Measurements from ENCODE around the gene ZMAT5.

The ZMAT5 gene

GRCh38 chr22:29727131-29727523, 39.7 kb downstream of the ZMAT5 start:
- H3K27me3 ChIP-seq (ENCODE audit: control insufficient read depth, insufficient read depth, low read length) = peaks cover 48% of the 10 kb centered on the region
- H3K4me3 ChIP-seq (ENCODE audit: low read depth, low read length) = no peak overlapping the region
- H3K9me3 ChIP-seq (ENCODE audit: control insufficient read depth, insufficient read depth, low read depth, low read length) = no peaks in the 10 kb centered on the region
- no peak overlapping the region for H3K9ac ChIP-seq (ENCODE audit: low read length)
- H3K4me1 ChIP-seq (ENCODE audit: control insufficient read depth, insufficient read depth, low read length) = peaks cover 9% of the 10 kb centered on the region
- no peak overlapping the region for H3K27ac ChIP-seq (ENCODE audit: low read depth, low read length)
- no peaks in the 10 kb centered on the region for H3K36me3 ChIP-seq (ENCODE audit: control insufficient read depth, insufficient read depth, low read length)

DNA sequence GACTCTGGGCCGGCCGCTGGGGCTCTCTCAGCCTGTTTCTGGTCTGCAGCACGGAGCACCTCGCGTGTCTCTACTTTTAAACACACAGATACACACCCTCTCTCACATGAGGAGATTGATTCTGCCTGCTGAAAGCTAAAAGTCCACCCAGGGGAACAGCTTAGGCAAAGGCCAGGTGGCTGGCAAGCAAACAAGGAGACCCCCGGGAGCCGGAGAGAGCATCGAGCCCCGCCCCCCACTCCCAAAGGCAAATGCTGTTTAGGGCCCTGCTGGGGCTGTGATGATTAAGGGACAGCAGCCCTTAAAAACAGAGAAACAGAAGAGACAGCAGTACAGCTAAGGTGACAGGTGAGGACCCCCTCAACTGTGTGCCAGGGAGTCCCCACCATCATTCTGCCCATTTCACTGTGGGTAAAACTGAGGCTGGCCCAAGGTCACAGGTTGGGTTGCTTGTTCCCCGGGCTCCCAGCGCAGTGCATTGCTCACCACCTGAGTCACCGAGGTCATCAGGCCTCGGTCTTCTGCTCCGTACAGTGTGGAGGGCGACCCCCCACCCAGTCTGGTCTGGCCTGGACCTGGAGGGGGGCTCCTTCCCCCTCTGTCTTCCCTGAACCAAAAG, 40.2 kb downstream of the ZMAT5 start:
- peaks cover 9% of the 10 kb centered on the region for H3K4me1 ChIP-seq (ENCODE audit: control insufficient read depth, insufficient read depth, low read length)
- H3K36me3 ChIP-seq (ENCODE audit: control insufficient read depth, insufficient read depth, low read length) = no peaks in the 10 kb centered on the region
- H3K9me3 ChIP-seq (ENCODE audit: control insufficient read depth, insufficient read depth, low read depth, low read length) = no peaks in the 10 kb centered on the region
- H3K4me3 ChIP-seq (ENCODE audit: low read depth, low read length) = no peak overlapping the region
- H3K27me3 ChIP-seq (ENCODE audit: control insufficient read depth, insufficient read depth, low read length) = peaks cover 53% of the 10 kb centered on the region
- H3K9ac ChIP-seq (ENCODE audit: low read length) = no peak overlapping the region
- H3K27ac ChIP-seq (ENCODE audit: low read depth, low read length) = no peak overlapping the region

- Histone ChIP-seq H3K9ac (ENCODE audit: low read length) (no peak overlapping the region), H3K27ac (ENCODE audit: low read depth, low read length) (no peak overlapping the region), H3K4me3 (ENCODE audit: low read depth, low read length) (no peak overlapping the region), H3K27me3 (ENCODE audit: control insufficient read depth, insufficient read depth, low read length) (peaks cover 58% of the 10 kb centered on the region), H3K9me3 (ENCODE audit: control insufficient read depth, insufficient read depth, low read depth, low read length) (no peaks in the 10 kb centered on the region), H3K36me3 (ENCODE audit: control insufficient read depth, insufficient read depth, low read length) (no peaks in the 10 kb centered on the region), H3K4me1 (ENCODE audit: control insufficient read depth, insufficient read depth, low read length) (peaks cover 9% of the 10 kb centered on the region)
Observed at GRCh38 chr22:29726106-29726505, 40.7 kb downstream of the ZMAT5 start.

DNA sequence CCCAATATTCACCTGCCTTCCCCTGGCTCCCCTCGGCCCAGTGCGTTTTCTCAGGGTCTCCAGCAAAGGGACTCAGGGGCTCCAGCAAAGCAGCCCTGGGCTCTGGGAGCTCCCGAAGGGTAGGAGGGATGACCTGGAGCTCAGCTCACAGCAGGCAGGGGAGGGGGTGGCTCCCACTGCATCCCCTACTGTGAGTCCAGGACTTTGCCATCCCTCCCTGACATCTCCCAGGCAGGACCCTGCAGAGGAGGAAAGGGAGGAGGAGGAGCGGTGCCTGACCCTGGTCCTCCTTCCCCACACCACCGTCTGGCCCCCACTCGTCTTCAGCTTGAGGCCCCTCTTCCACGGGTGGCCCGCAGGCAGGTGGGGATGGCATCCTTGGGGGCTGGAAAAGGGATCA, 42.0 kb downstream of the ZMAT5 start:
- H3K4me1 ChIP-seq (ENCODE audit: control insufficient read depth, insufficient read depth, low read length) = peaks cover 9% of the 10 kb centered on the region
- no peaks in the 10 kb centered on the region for H3K9me3 ChIP-seq (ENCODE audit: control insufficient read depth, insufficient read depth, low read depth, low read length)
- H3K27me3 ChIP-seq (ENCODE audit: control insufficient read depth, insufficient read depth, low read length) = peaks cover 70% of the 10 kb centered on the region
- H3K36me3 ChIP-seq (ENCODE audit: control insufficient read depth, insufficient read depth, low read length) = no peaks in the 10 kb centered on the region
- H3K9ac ChIP-seq (ENCODE audit: low read length) = no peak overlapping the region
- no peak overlapping the region for H3K4me3 ChIP-seq (ENCODE audit: low read depth, low read length)
- H3K27ac ChIP-seq (ENCODE audit: low read depth, low read length) = no peak overlapping the region

- no peak overlapping the region for H3K27ac ChIP-seq (ENCODE audit: low read depth, low read length)
- H3K27me3 ChIP-seq (ENCODE audit: control insufficient read depth, insufficient read depth, low read length) = peaks cover 80% of the 10 kb centered on the region
- H3K36me3 ChIP-seq (ENCODE audit: control insufficient read depth, insufficient read depth, low read length) = no peaks in the 10 kb centered on the region
- no peaks in the 10 kb centered on the region for H3K9me3 ChIP-seq (ENCODE audit: control insufficient read depth, insufficient read depth, low read depth, low read length)
- H3K4me3 ChIP-seq (ENCODE audit: low read depth, low read length) = no peak overlapping the region
- H3K9ac ChIP-seq (ENCODE audit: low read length) = no peak overlapping the region
- H3K4me1 ChIP-seq (ENCODE audit: control insufficient read depth, insufficient read depth, low read length) = peaks cover 9% of the 10 kb centered on the region
Observed at GRCh38 chr22:29723766-29724165, 43.0 kb downstream of the ZMAT5 start.

- Histone ChIP-seq H3K4me1 (ENCODE audit: control insufficient read depth, insufficient read depth, low read length) (peaks cover 9% of the 10 kb centered on the region), H3K9ac (ENCODE audit: low read length) (no peak overlapping the region), H3K27me3 (ENCODE audit: control insufficient read depth, insufficient read depth, low read length) (peaks cover 92% of the 10 kb centered on the region), H3K4me3 (ENCODE audit: low read depth, low read length) (no peak overlapping the region), H3K36me3 (ENCODE audit: control insufficient read depth, insufficient read depth, low read length) (no peaks in the 10 kb centered on the region), H3K27ac (ENCODE audit: low read depth, low read length) (no peak overlapping the region), H3K9me3 (ENCODE audit: control insufficient read depth, insufficient read depth, low read depth, low read length) (no peaks in the 10 kb centered on the region)
Observed at GRCh38 chr22:29722587-29722986, 44.2 kb downstream of the ZMAT5 start.

GRCh38 chr22:29722151-29722550, 44.7 kb downstream of the ZMAT5 start:
- no peak overlapping the region for H3K9ac ChIP-seq (ENCODE audit: low read length)
- peaks cover 9% of the 10 kb centered on the region for H3K4me1 ChIP-seq (ENCODE audit: control insufficient read depth, insufficient read depth, low read length)
- H3K4me3 ChIP-seq (ENCODE audit: low read depth, low read length) = no peak overlapping the region
- no peaks in the 10 kb centered on the region for H3K9me3 ChIP-seq (ENCODE audit: control insufficient read depth, insufficient read depth, low read depth, low read length)
- H3K27me3 ChIP-seq (ENCODE audit: control insufficient read depth, insufficient read depth, low read length) = peaks cover 96% of the 10 kb centered on the region
- H3K27ac ChIP-seq (ENCODE audit: low read depth, low read length) = no peak overlapping the region
- H3K36me3 ChIP-seq (ENCODE audit: control insufficient read depth, insufficient read depth, low read length) = no peaks in the 10 kb centered on the region

- H3K4me1 ChIP-seq (ENCODE audit: control insufficient read depth, insufficient read depth, low read length) = no peaks in the 10 kb centered on the region
- peaks cover 89% of the 10 kb centered on the region for H3K27me3 ChIP-seq (ENCODE audit: control insufficient read depth, insufficient read depth, low read length)
- H3K9ac ChIP-seq (ENCODE audit: low read length) = no peak overlapping the region
- no peaks in the 10 kb centered on the region for H3K36me3 ChIP-seq (ENCODE audit: control insufficient read depth, insufficient read depth, low read length)
- H3K27ac ChIP-seq (ENCODE audit: low read depth, low read length) = no peak overlapping the region
- H3K4me3 ChIP-seq (ENCODE audit: low read depth, low read length) = peak overlapping the region; percentile 50; the same call in 1 of the 2 replicates
- H3K9me3 ChIP-seq (ENCODE audit: control insufficient read depth, insufficient read depth, low read depth, low read length) = no peaks in the 10 kb centered on the region
Observed at GRCh38 chr22:29720811-29721323, 45.9 kb downstream of the ZMAT5 start.

DNA sequence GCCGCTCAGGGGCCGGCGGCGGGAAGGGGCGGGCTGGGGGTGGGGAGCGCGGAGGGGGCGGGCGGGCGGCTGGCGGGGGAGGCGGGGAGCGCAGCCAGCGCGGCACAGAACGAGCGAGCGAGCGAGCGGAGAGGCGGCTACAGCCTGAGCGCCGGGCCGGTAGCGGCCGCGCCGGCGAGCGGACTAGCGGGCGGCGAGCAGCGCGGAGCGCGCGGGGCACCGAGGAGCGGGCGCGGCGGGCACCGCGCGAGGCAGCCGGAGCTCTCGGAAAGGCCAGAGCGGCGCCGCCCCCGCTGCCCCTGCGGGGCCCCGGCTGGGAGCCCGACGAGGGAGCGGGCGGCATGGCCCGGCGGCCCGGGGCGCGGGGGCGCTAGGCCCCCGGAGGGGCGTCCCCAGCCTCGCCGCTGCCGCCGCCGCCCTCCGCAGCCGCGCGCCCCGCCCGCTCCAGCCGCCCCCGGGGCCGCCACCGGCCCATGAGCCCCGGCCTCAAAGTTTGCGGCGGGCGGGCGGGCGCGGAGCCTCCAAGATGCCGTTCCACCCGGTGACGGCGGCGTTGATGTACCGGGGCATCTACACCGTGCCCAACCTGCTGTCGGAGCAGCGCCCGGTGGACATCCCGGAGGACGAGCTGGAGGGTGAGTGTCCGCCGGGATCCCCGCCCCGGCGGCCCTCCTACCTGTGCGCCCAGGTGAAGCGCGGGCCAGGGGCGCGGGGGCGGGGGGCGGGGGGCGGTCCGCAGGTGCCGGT, 46.7 kb downstream of the ZMAT5 start, which contains the start of gene CABP7:
Gene CABP7, plus strand, starts transcription at position 105 of the 747 bp plus-strand sequence. Its CDS starts 422 bp downstream, at position 527.
- H3K9ac ChIP-seq (ENCODE audit: low read length) = no peak within 1 kb of the TSS

DNA sequence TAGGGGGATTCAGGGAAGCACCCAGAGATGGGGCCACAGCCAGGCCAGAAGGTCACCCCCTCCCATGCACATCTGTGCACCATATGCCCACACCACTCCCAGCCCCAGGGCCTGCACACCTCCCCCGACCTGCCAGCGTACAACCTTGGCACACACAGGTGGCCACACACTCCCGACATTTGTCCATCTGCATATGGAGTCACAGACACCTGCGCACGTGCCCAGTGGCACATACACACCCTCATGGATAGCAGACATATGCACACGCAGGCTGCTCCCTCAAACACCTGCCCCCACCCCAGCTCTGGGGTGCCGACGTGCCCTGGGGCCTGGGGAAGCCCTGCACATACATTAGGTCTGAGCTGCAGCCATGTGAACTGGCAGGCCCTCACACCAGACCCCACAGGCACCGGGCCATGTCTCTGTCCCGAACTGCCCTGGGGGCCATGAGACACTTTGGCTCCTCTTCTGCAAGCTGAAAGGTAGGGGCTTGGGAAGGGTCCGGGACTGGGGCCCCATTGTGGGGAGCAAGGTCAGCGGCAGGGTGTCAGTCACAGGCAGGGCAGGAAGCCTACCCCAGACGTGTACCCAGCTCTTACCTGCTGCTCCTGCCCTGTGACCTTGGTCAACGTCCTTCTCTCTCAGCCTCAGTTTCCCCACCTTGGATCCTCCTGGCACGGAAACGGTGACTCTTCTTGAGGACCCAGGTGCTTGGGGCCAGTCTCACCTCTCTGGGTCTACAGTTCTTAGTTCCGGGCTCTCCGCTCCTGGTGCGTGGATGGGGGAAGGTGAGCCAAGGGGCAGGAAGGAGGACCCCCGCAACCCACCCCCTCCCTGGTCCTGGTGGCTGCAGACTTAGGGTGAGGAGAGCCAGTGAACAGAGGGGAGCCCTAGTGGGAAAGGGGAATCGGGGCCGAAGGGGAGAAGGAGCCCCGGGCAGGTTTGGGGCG, 47.6 kb downstream of the ZMAT5 start:
- Histone ChIP-seq H3K4me1 (ENCODE audit: control insufficient read depth, insufficient read depth, low read length) (no peaks in the 10 kb centered on the region; the same call in 1 of the 2 replicates), H3K4me3 (ENCODE audit: low read depth, low read length) (peak overlapping the region; percentile 11; the same call in 1 of the 2 replicates), H3K27me3 (ENCODE audit: control insufficient read depth, insufficient read depth, low read length) (peaks cover 73% of the 10 kb centered on the region), H3K9ac (ENCODE audit: low read length) (no peak overlapping the region), H3K36me3 (ENCODE audit: control insufficient read depth, insufficient read depth, low read length) (no peaks in the 10 kb centered on the region), H3K27ac (ENCODE audit: low read depth, low read length) (no peak overlapping the region), H3K9me3 (ENCODE audit: control insufficient read depth, insufficient read depth, low read depth, low read length) (no peaks in the 10 kb centered on the region)

More for the DNA sequence above, 46.7 kb downstream of the ZMAT5 start, which contains the start of gene CABP7:
- peak within 1 kb of the TSS; percentile 50; the same call in 1 of the 2 replicates for H3K4me3 ChIP-seq (ENCODE audit: low read depth, low read length)
- H3K27me3 ChIP-seq (ENCODE audit: control insufficient read depth, insufficient read depth, low read length) = peaks cover 81% of the 10 kb centered on the region
- H3K9me3 ChIP-seq (ENCODE audit: control insufficient read depth, insufficient read depth, low read depth, low read length) = no peaks in the 10 kb centered on the region
- H3K4me1 ChIP-seq (ENCODE audit: control insufficient read depth, insufficient read depth, low read length) = no peaks in the 10 kb centered on the region
- no peak within 1 kb of the TSS for H3K27ac ChIP-seq (ENCODE audit: low read depth, low read length)
- no peaks in the 10 kb centered on the region for H3K36me3 ChIP-seq (ENCODE audit: control insufficient read depth, insufficient read depth, low read length)
